NCI-H82 treated with DMSO at 0.1 percent for 48 hours (cell line): ENCODE results near the gene GABBR1.
A peak's percentile ranks its signal among the peaks of the same experiment; 100 is the strongest.
"Not testable (repeated sequence)": the region's sequence is repeated elsewhere in the genome, so short reads cannot be mapped to it uniquely, and the experiment has no call there.

Experiments used
- DNase-seq: peaks from one replicate; lab custom pipeline; 2025; ENCODE audit not compliant: unreplicated experiment; lab: John Stamatoyannopoulos, UW

GABBR1 gene

DNA sequence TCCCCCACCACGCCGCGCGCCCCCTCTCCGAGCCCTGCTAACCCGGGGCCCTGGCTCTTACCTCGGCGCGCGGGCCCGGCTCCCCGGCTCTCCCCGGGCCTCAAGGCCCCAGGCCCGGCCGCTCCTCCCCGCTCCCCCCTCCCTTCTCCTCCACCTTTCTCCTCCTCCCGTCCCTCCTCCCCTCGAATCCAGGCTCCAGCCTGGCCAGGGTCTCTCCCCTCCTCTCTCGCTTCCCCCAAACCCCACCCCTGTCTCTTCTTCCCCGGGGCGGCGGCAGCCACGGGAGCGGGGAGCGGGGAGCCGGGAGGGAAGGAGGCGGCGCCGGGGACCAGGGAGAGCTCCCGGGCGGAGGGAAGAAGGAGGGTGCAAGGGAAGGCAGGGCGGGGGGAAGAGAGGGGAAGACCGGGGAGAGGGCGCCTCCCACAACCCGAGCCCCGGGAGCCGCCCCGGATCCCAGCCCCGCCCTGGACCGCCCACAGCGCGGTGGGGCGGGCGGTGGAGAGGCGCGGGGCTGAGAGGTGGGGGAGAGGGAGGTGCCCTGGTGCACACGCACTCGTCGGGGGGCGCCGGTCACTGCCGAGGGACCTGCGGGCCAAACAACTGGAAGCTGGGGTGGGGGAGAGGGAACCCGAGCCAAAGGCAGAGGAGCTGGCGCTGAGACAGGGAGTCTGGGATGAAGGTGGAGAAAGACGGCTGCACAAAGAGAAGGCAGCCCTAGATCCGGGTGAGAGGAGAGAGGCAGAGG is at the start of gene GABBR1:
GABBR1 (minus strand) TSS at position 395 of the 745 bp plus-strand sequence. CDS start 798 bp downstream, outside the sequence.
- DNase-seq = peak; percentile 69

- DNase-seq = no peak
These were observed 48.8 kb upstream of the GABBR1 start for GRCh38 chr6:29681811-29682210.

DNA sequence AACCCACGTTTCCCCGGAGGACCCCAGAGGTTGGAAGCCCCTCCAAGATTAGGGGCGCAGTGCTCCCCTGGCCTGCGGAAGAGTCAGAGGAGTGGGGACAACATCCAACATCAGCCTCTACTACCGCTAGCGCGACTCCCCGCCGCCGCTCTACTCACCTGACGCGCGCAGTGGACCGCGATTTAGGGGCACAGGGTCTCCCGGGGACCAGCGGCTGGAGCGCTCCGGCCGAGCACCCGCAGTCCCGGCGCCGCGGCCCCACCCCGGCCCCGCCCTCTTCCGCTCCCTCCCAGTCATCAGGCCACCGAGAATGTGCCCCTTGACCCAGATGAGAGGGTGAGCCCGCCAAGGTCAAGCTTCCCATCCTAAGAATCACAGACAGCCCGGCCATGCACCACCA is 47.9 kb upstream of the GABBR1 start, which contains the start of gene ZFP57:
ZFP57 (minus strand) TSS at position 249 of the 400 bp plus-strand sequence. CDS start 4,149 bp downstream, outside the sequence.
- no peak for DNase-seq

DNA sequence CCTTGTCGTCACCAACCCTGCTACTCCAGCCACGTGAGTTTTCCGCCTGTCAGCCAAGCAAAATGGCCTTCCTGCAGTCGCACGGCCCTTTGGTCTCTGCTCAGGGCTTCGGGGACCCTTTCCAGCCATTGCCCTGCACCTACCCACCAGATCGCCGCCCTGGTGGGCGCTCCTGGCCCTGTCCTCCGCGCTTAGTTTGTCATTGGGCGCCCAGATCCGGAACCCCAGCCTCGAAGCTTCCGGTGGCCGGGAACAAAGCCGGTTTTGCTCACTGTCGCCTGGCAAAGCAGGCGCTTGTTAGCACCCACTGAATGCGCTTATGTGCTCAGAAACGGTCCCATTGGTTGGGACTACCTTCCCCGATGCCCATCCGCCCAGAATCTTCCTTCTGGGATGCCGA is 47.4 kb upstream of the GABBR1 start:
- no peak for DNase-seq

DNA sequence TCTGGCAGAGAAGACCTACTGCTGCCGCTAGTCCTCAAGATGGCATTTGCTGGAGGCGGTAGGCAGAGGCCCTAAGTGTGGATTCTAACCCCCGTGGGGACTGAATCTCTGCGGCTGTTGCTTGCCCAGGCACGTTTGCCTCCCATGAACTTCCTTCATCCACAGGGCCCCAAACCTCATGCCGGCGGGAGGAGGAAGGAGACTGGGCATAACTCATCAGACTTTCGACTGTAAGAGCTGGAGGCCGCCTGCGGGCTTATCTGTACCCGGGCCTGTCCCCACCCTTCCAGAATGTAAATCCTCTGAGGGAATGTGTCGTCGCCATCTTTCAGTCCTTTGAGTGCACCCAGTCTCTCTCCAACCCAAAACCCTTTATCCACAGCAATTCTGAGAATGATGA is 47.0 kb upstream of the GABBR1 start:
- no peak for DNase-seq

- no peak for DNase-seq
These were observed 45.1 kb upstream of the GABBR1 start for GRCh38 chr6:29678114-29678513.

- DNase-seq = no peak
These were observed 44.1 kb upstream of the GABBR1 start for GRCh38 chr6:29676981-29677601.

- no peak for DNase-seq
These were observed 42.6 kb upstream of the GABBR1 start for GRCh38 chr6:29675561-29675960.

DNA sequence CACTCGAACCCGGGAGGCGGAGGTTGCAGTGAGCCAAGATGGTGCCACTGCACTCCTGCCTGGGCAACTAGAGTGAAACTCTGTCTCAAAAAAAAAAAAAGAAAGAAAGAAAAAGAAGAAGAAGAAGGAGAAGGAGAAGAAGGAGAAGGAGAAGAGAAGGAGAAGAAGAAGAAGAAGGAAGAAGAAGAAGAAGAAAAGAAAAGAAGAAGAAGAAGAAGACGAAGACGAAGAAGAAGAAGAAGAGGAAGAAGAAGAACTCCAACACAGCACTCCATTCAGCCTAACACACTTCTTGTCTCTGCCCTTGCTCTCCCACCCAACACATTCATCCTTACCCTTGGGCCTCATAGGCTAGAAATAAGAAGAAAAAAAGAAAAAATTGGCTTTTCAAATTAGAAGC is 41.0 kb upstream of the GABBR1 start:
- no peak for DNase-seq

DNA sequence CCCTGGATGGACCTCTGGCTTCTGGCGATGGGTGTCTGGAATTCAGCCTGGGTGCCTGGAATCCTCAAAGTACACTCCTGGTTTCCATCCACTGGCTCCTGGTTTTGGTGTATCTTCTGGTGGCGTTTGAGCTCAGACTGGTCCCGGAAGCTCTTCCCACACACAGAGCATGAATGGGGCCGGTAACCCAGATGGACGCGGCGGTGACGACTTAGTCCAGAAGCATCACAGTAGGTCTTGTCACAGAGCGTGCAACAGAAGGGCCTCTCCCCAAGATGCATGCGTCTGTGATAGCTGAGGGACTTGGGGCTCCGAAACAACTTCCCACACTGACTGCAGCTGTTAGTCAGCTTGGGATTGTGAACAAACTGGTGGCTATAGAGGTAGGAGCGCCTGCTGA is 40.2 kb upstream of the GABBR1 start:
- no peak for DNase-seq

- not testable (repeated sequence) for DNase-seq
These were observed 39.1 kb upstream of the GABBR1 start for GRCh38 chr6:29672116-29672515.

GRCh38 chr6:29671026-29671425 is 38.0 kb upstream of the GABBR1 start:
- no peak for DNase-seq

DNA sequence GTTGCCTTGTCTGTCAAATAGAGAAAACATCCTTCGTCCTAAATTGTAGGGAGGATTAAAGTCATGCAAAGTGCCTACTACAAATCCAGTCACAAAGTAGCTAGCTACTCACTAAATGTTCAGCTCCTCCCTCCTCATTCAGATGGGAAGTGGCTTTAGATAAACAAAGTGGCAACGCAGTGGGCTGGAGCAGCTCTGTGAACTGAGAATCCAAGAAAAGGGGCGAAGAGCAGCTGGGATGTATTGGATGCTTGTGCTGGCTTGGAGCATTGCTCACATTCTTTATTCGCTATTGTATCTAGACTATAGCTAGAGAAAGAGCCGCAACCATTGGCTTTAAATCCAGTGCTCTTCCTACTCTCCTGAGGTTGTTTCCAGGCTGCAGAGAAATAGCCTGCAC is 34.2 kb upstream of the GABBR1 start:
- no peak for DNase-seq

DNA sequence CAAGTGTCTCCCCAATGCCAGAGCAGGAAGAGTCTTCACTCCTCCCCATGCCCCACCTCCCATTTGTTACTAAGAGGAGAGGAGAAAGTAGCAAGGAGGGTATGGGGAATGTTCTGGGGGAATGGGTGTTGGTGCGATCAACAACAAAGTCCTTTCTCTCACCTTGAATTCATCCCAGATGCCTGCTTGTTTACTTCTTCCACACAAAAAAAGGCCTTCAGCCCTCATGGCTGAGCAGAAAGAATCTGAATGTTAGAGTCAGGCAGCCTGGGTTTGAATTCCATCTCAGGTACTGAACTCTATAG is 33.8 kb upstream of the GABBR1 start:
- no peak for DNase-seq

GRCh38 chr6:29665942-29666825 is 33.2 kb upstream of the GABBR1 start:
- DNase-seq = no peak

- peak; percentile 55 for DNase-seq
These were observed 30.5 kb upstream of the GABBR1 start for GRCh38 chr6:29663300-29664042.

- not testable (repeated sequence) for DNase-seq
These were observed 28.6 kb upstream of the GABBR1 start for GRCh38 chr6:29661502-29662141.

DNA sequence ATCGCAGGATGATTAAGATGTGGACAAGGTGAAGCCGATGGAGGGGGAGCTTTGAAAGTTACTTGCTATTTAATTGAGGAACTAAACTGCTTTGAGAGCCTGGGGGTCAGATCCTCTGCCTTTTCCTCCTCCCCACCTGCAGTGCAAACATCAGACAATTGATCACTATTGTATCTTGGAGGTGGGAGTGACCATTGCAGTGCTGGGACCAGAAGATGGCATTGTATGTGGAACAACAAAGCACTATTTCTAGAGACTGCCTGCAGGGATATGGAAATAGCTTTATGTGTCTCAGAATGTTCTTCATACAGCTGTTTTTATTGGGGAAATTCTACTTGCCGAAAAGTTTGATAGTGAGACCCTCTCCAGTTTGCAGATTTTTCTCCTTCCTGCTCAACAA is 28.1 kb upstream of the GABBR1 start:
- DNase-seq = no peak

DNA sequence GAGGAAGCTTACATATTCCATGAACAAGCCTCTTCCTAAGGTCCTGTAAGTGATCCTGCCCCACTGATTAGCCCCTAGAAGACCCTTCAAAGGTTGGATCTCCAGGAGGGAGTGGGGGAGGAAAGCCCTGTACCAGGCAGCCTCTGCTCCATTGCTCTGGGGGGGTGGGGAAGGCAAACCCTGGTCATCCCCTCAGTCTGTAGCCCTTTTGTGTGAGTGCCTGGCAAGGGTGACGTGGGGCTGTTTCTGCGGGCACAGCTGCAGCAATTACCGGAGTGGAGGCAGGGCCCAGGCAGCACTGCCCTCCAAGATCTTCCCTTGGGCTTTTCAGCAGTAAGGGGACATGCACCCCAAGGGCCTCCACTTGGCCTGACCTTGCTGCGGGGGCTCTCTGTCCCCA is 23.8 kb upstream of the GABBR1 start, which contains the start of gene MOG:
MOG (plus strand) TSS at position 295 of the 400 bp plus-strand sequence. CDS start 118 bp downstream, outside the sequence.
- DNase-seq = no peak

DNA sequence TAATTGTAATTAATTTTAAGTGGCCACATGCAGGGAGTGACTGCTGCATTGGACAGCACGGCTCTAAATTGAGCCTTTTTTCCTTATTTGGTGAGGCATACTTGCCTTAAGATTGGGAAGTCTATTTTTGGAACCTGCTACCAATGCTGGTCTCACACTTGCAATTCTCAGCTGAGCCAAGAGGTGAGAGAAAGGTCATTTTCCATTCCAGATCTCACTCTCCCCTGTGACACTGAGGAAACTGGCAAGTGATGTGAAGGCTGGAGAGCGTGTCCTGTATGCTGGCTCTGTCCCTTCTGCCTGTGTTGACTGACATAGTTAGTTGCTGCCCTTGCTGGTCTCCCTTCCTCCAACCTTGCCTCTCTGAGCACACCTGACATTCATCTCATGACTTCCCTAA is 23.2 kb upstream of the GABBR1 start:
- no peak for DNase-seq
